Activated T-helper 17 cell treated with anti-CD3 and anti-CD28 coated beads, Interleukin-2, amount 50 U/mL, for 72 hours (primary cell): ENCODE measurements around the gene CCDC192. TPM values are rescaled to one million over a fixed set of nuclear protein-coding genes. Genes with fewer than 3 reads are reported as not detected.
"Not testable (repeated sequence)": the region's sequence is repeated elsewhere in the genome, so short reads cannot be mapped to it uniquely, and the experiment has no call there.

Experiments used
- ATAC-seq: fragments of 150-1000 bp; cut with Tn5 transposase; replicated peaks from 2 replicates; pipeline ENCODE4 v1.10.0; 2021; ENCODE audit warnings: mild to moderate bottlenecking, moderate library complexity
- H3K27ac Mint-ChIP-seq: one replicate; pipeline ENCODE4 v1.8.0; 2022; ENCODE audit warnings: mixed read lengths
- H3K27me3 Mint-ChIP-seq: one replicate; pipeline ENCODE4 v1.8.0; 2022; ENCODE audit warnings: mixed read lengths
- H3K36me3 Mint-ChIP-seq: one replicate; pipeline ENCODE4 v1.8.0; 2022; ENCODE audit warnings: low read depth, mild to moderate bottlenecking, mixed read lengths
- H3K4me1 Mint-ChIP-seq: one replicate; pipeline ENCODE4 v1.8.0; 2022; ENCODE audit warnings: mixed read lengths
- H3K4me3 Mint-ChIP-seq: one replicate; pipeline ENCODE4 v1.8.0; 2022; ENCODE audit warnings: mild to moderate bottlenecking, mixed read lengths
- H3K9me3 Mint-ChIP-seq: one replicate; pipeline ENCODE4 v1.8.0; 2022; ENCODE audit warnings: mixed read lengths
- total RNA-seq, 2 donors: library from RNA; stranded (reverse); gene quantifications; one replicate each; pipeline ENCODE4 v1.2.3, GENCODE V29; 2022

Gene CCDC192
- total RNA-seq, 2 donors from 2014 or later: not detected

DNA sequence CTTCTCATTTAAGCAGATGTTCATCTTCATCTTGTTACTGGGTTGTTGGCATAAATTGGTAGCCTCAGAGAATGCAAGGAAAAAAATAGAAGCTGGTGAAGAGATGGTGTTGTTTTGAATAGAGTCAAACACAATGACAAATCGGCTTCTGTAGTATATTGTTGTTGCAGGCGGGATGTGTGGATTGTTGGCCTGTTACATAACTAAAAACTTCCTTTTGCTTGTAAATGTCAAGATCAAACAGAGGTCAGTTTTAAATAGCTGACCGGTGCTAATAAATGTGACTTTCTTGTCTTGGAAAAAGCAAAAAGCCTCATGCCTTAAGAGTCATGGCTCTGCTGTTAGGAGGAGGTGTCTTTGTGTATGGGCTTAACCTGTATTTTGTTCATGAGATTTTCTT lies 59.2 kb downstream of the CCDC192 start:
- no peaks in the 10 kb centered on the region for H3K36me3 Mint-ChIP-seq
- H3K27ac Mint-ChIP-seq: no peak overlapping the region
- H3K4me3 Mint-ChIP-seq: no peak overlapping the region
- peaks cover 3% of the 10 kb centered on the region for H3K27me3 Mint-ChIP-seq
- no peaks in the 10 kb centered on the region for H3K9me3 Mint-ChIP-seq
- ATAC-seq: no peak
- H3K4me1 Mint-ChIP-seq: no peaks in the 10 kb centered on the region

- no peaks in the 10 kb centered on the region for H3K36me3 Mint-ChIP-seq
- no peak overlapping the region for H3K27ac Mint-ChIP-seq
- H3K4me1 Mint-ChIP-seq: no peaks in the 10 kb centered on the region
- H3K4me3 Mint-ChIP-seq: no peak overlapping the region
- ATAC-seq: peak; percentile 32
- H3K9me3 Mint-ChIP-seq: no peaks in the 10 kb centered on the region
- H3K27me3 Mint-ChIP-seq: peaks cover 7% of the 10 kb centered on the region
These were observed 63.6 kb downstream of the CCDC192 start for GRCh38 chr5:127766676-127767335.

DNA sequence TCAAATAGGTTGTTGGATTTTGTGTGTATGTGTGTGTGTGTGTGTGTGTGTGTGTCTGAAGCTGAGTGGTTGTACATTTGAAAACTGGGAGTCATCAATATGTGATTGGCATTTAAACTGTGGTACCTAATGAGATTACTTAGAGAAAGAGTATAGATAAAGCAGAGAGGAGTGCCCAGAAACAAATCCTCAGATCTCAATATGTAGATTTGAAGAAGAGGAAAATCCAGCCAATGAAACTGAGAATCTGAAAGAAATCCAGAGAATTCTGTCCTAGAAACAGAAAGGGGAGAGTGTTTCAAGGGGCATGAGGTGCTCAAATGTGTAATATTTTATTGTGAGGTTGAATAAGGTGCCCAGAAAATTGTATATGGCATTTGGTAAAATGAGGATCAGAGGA lies 66.2 kb downstream of the CCDC192 start:
- peaks cover 7% of the 10 kb centered on the region for H3K27me3 Mint-ChIP-seq
- no peaks in the 10 kb centered on the region for H3K4me1 Mint-ChIP-seq
- H3K9me3 Mint-ChIP-seq: no peaks in the 10 kb centered on the region
- H3K4me3 Mint-ChIP-seq: no peak overlapping the region
- H3K27ac Mint-ChIP-seq: no peak overlapping the region
- no peaks in the 10 kb centered on the region for H3K36me3 Mint-ChIP-seq
- no peak for ATAC-seq

- ATAC-seq: no peak
- no peak overlapping the region for H3K27ac Mint-ChIP-seq
- H3K27me3 Mint-ChIP-seq: peaks cover 7% of the 10 kb centered on the region
- peaks cover 2% of the 10 kb centered on the region for H3K9me3 Mint-ChIP-seq
- no peak overlapping the region for H3K4me3 Mint-ChIP-seq
- H3K36me3 Mint-ChIP-seq: no peaks in the 10 kb centered on the region
- no peaks in the 10 kb centered on the region for H3K4me1 Mint-ChIP-seq
These were observed 67.1 kb downstream of the CCDC192 start for GRCh38 chr5:127770272-127770671.

GRCh38 chr5:127772531-127772930 lies 69.3 kb downstream of the CCDC192 start:
- Mint-ChIP-seq H3K36me3 (no peaks in the 10 kb centered on the region), H3K27ac (no peak overlapping the region), H3K9me3 (peaks cover 5% of the 10 kb centered on the region), H3K4me1 (no peaks in the 10 kb centered on the region), H3K4me3 (no peak overlapping the region), H3K27me3 (peaks cover 5% of the 10 kb centered on the region)
- ATAC-seq: peak; percentile 73

DNA sequence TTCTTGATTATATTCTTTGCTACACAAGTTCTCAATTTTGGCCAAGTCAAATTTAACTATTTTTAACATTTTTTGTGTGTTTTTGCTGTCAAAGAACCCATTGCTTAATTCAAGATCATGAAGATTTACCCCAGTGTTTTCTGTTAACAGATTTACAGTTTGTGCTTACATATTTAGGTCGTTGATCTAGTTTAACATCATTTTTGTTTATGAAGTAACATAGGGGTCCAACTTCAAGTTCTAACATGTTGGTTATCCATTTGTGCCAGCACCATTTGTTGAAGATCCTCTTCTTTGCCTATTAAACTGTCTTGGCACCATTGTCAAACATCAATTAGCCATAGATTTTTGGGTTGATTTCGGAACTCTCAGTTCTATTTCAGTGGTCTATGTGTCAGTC lies 71.0 kb downstream of the CCDC192 start:
- Mint-ChIP-seq H3K4me1 (no peaks in the 10 kb centered on the region), H3K4me3 (no peak overlapping the region), H3K27ac (no peak overlapping the region), H3K36me3 (no peaks in the 10 kb centered on the region), H3K27me3 (peaks cover under 1% of the 10 kb centered on the region), H3K9me3 (peaks cover 18% of the 10 kb centered on the region)
- ATAC-seq: no peak

DNA sequence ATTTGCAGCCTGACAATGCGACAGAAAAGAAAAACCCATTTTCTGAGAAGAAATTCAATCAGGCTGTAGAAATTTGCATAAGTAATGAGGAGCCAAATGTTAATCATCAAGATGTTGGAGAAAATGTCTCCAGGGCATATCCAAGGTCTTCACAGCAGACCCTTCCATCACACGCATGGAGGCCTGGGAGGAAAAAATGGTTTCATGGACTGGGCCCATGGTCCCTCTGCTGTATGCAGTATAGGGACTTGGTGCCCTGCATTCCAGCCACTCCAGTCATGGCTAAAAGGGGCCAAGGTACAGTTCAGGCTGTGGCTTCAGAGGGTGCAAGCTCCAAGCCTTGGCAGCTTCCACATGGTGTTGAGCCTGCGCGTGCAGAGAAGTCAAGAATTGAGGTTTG lies 73.3 kb downstream of the CCDC192 start:
- no peak overlapping the region for H3K27ac Mint-ChIP-seq
- H3K4me1 Mint-ChIP-seq: no peaks in the 10 kb centered on the region
- H3K9me3 Mint-ChIP-seq: peaks cover 18% of the 10 kb centered on the region
- H3K36me3 Mint-ChIP-seq: no peaks in the 10 kb centered on the region
- no peak for ATAC-seq
- H3K4me3 Mint-ChIP-seq: no peak overlapping the region
- no peaks in the 10 kb centered on the region for H3K27me3 Mint-ChIP-seq

DNA sequence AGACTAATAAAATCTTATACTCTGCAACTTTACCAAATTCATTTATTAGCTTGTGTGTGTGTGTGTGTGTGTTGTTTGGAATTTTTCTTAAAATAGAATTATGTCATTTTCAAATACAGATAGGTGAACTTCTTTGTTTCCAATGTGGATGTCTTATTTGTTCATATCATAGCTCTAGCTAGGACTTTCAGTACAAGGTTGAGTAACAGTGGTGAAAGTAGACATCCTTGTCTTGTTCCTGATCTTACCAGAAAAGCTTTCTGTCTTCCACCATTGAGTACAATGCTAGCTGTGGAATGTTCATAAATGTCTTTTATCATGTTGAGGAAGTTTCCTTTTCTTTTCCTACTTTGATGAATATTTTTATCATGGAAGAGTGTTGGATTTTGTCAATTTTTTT lies 74.8 kb downstream of the CCDC192 start:
- H3K4me1 Mint-ChIP-seq: no peaks in the 10 kb centered on the region
- no peaks in the 10 kb centered on the region for H3K36me3 Mint-ChIP-seq
- peak; percentile 56 for ATAC-seq
- H3K9me3 Mint-ChIP-seq: peaks cover 18% of the 10 kb centered on the region
- H3K27me3 Mint-ChIP-seq: no peaks in the 10 kb centered on the region
- no peak overlapping the region for H3K4me3 Mint-ChIP-seq
- H3K27ac Mint-ChIP-seq: no peak overlapping the region

- not testable (repeated sequence) for H3K4me1 Mint-ChIP-seq, ATAC-seq, H3K27ac Mint-ChIP-seq, H3K4me3 Mint-ChIP-seq, H3K27me3 Mint-ChIP-seq
- Mint-ChIP-seq H3K36me3 (peaks cover 11% of the 10 kb centered on the region), H3K9me3 (peaks cover 13% of the 10 kb centered on the region)
These were observed 79.3 kb downstream of the CCDC192 start for GRCh38 chr5:127782450-127782849.

- Mint-ChIP-seq H3K27me3 (no peaks in the 10 kb centered on the region), H3K4me3 (peak overlapping the region; percentile 72), H3K27ac (peak overlapping the region; percentile 96), H3K9me3 (peaks cover 12% of the 10 kb centered on the region), H3K4me1 (peaks cover 7% of the 10 kb centered on the region), H3K36me3 (peaks cover 11% of the 10 kb centered on the region)
- peak; percentile 91 for ATAC-seq
These were observed 82.1 kb downstream of the CCDC192 start for GRCh38 chr5:127785098-127785927.

- no peak overlapping the region for H3K27ac Mint-ChIP-seq
- H3K4me1 Mint-ChIP-seq: no peaks in the 10 kb centered on the region
- no peak for ATAC-seq
- no peaks in the 10 kb centered on the region for H3K36me3 Mint-ChIP-seq
- no peaks in the 10 kb centered on the region for H3K27me3 Mint-ChIP-seq
- H3K9me3 Mint-ChIP-seq: peaks cover 26% of the 10 kb centered on the region
- H3K4me3 Mint-ChIP-seq: no peak overlapping the region
These were observed 88.2 kb downstream of the CCDC192 start for GRCh38 chr5:127791439-127791838.

DNA sequence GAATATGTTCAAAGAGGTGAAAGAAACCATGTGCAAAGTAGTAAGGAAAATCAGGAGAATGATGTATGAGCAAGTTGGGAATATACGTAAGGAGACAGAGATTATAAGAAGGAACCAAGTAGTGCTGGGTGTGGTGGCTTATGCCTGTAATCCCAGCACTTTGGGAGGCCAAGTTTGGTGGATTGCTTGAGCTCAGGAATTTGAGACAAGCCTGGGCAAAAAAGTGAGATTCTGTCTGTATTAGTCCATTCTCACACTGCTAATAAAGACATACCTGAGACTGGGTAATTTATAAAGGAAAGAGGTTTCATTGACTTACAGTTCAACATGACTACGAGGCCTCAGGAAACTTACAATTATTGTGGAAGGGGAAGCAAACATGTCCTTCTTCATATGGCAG lies 88.7 kb downstream of the CCDC192 start:
- H3K4me3 Mint-ChIP-seq, H3K36me3 Mint-ChIP-seq, H3K27me3 Mint-ChIP-seq, ATAC-seq, H3K4me1 Mint-ChIP-seq, H3K27ac Mint-ChIP-seq: not testable (repeated sequence)
- H3K9me3 Mint-ChIP-seq: peaks cover 26% of the 10 kb centered on the region

GRCh38 chr5:127793052-127793451 lies 89.9 kb downstream of the CCDC192 start:
- Mint-ChIP-seq H3K36me3 (no peaks in the 10 kb centered on the region), H3K4me1 (no peaks in the 10 kb centered on the region), H3K9me3 (peaks cover 26% of the 10 kb centered on the region), H3K4me3 (no peak overlapping the region), H3K27me3 (no peaks in the 10 kb centered on the region), H3K27ac (no peak overlapping the region)
- no peak for ATAC-seq

GRCh38 chr5:127793879-127794278 lies 90.7 kb downstream of the CCDC192 start:
- no peak for ATAC-seq
- Mint-ChIP-seq H3K27ac (no peak overlapping the region), H3K4me1 (no peaks in the 10 kb centered on the region), H3K4me3 (no peak overlapping the region), H3K9me3 (peaks cover 21% of the 10 kb centered on the region), H3K27me3 (no peaks in the 10 kb centered on the region), H3K36me3 (no peaks in the 10 kb centered on the region)

DNA sequence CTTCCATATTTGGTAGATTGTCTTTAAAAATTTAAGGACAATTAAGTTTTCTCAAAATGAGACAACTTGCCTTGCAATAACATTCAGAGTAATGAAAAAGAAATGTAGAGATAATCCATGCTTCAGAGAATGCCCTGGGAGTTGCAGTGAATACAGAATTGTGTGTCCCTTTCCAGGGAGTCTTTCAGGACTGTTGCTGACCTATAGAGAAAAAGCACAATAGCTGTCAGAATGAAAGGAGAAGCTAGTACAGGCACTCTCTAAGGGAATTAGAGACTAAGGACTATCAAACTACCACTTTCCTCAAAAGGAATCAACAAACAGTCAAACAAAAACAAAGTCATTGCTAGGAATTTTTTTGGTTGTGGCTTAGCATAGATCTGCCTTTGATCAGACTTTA lies 93.0 kb downstream of the CCDC192 start:
- no peak for ATAC-seq
- H3K4me1 Mint-ChIP-seq: no peaks in the 10 kb centered on the region
- H3K27ac Mint-ChIP-seq: no peak overlapping the region
- no peak overlapping the region for H3K4me3 Mint-ChIP-seq
- peaks cover 11% of the 10 kb centered on the region for H3K9me3 Mint-ChIP-seq
- no peaks in the 10 kb centered on the region for H3K36me3 Mint-ChIP-seq
- H3K27me3 Mint-ChIP-seq: no peaks in the 10 kb centered on the region
